GM21526 (cell line): ENCODE measurements around the gene TTBK1.
"Not testable (repeated sequence)": the region's sequence is repeated elsewhere in the genome, so short reads cannot be mapped to it uniquely, and the experiment has no call there.

Source experiments
- ATAC-seq: cut with Tn5 transposase; IDR thresholded peaks from one replicate; pipeline ENCODE4 v1.9.1; 2021; ENCODE audit warnings: moderate library complexity; ENCODE audit not compliant: unreplicated experiment, low FRiP score

Gene TTBK1

GRCh38 chr6:43299338-43300293, 56.3 kb downstream of the TTBK1 start:
- no peak for ATAC-seq

GRCh38 chr6:43301081-43301870, 58.0 kb downstream of the TTBK1 start:
- ATAC-seq, result no peak

- no peak for ATAC-seq
Observed at GRCh38 chr6:43302126-43302525, 58.8 kb downstream of the TTBK1 start.

- not testable (repeated sequence) for ATAC-seq
Observed at GRCh38 chr6:43303006-43303405, 59.7 kb downstream of the TTBK1 start.

GRCh38 chr6:43303751-43304331, 60.6 kb downstream of the TTBK1 start:
- no peak for ATAC-seq

GRCh38 chr6:43304361-43304760, 61.1 kb downstream of the TTBK1 start:
- no peak for ATAC-seq

GRCh38 chr6:43304882-43305281, 61.6 kb downstream of the TTBK1 start:
- no peak for ATAC-seq

GRCh38 chr6:43306086-43306485, 62.8 kb downstream of the TTBK1 start:
- no peak for ATAC-seq

GRCh38 chr6:43307451-43308100, 64.3 kb downstream of the TTBK1 start:
- no peak for ATAC-seq

GRCh38 chr6:43308101-43308989, 65.1 kb downstream of the TTBK1 start, which contains the start of gene CRIP3:
TSS of gene CRIP3 (minus strand) at chr6:43308826. CDS start at chr6:43308792, 34 bp downstream.
- no peak for ATAC-seq

- no peak for ATAC-seq
Observed at GRCh38 chr6:43308990-43309477, 65.8 kb downstream of the TTBK1 start.

- ATAC-seq, result no peak
Observed at GRCh38 chr6:43310134-43310533, 66.9 kb downstream of the TTBK1 start.

- no peak for ATAC-seq
Observed at GRCh38 chr6:43310624-43311023, 67.3 kb downstream of the TTBK1 start.

- no peak for ATAC-seq
Observed at GRCh38 chr6:43311666-43312065, 68.4 kb downstream of the TTBK1 start.

GRCh38 chr6:43313813-43314212, 70.5 kb downstream of the TTBK1 start:
- ATAC-seq, result no peak

- ATAC-seq, result no peak
Observed at GRCh38 chr6:43318011-43318410, 74.7 kb downstream of the TTBK1 start.

GRCh38 chr6:43325876-43326275, 82.6 kb downstream of the TTBK1 start:
- no peak for ATAC-seq

- ATAC-seq, result no peak
Observed at GRCh38 chr6:43328528-43328927, 85.2 kb downstream of the TTBK1 start.

GRCh38 chr6:43331470-43331869, 88.2 kb downstream of the TTBK1 start:
- no peak for ATAC-seq
